Ascending aorta (tissue), 2 donors: ENCODE data around the gene AGBL1. TPM values are rescaled to one million over a fixed set of nuclear protein-coding genes. Genes with fewer than 3 reads are reported as not detected.
"Not testable (repeated sequence)": the region's sequence is repeated elsewhere in the genome, so short reads cannot be mapped to it uniquely, and the experiment has no call there.

Experiments
- DNase-seq, 2 donors: peaks; one replicate each; pipeline ENCODE4 v3.0.0-alpha.2; 2019; ENCODE audit warnings: low spot score in 2 of 2
- H3K27ac ChIP-seq, 2 donors: fragments of 200-600 bp; sonication (generic); one replicate each; pipeline ENCODE4 v1.5.1; 2016 to 2017; ENCODE audit warnings: mild to moderate bottlenecking in 1 of 2
- H3K27me3 ChIP-seq: fragments of 200-600 bp; sonication (generic); one replicate; pipeline ENCODE4 v1.5.1; 2017
- H3K36me3 ChIP-seq, 2 donors: fragments of 200-600 bp; sonication (generic); one replicate each; pipeline ENCODE4 v1.5.1; 2016
- H3K4me1 ChIP-seq, 2 donors: fragments of 200-600 bp; sonication (generic); one replicate each; pipeline ENCODE4 v1.5.1; 2016 to 2017; ENCODE audit warnings: mild to moderate bottlenecking in 1 of 2
- H3K4me3 ChIP-seq, 2 donors: fragments of 200-600 bp; sonication (generic); one replicate each; pipeline ENCODE4 v1.5.1; 2016 to 2017; ENCODE audit warnings: mild to moderate bottlenecking in 1 of 2
- H3K9me3 ChIP-seq, 2 donors: fragments of 200-600 bp; sonication (generic); one replicate each; pipeline ENCODE4 v1.5.1; 2016
- CTCF ChIP-seq, 3 experiments: fragments of 200-600 bp in 2 of 3; fragments of 450-650 bp in 1 of 3; sonication (generic) in 2 of 3; IDR thresholded peaks; one replicate each; pipeline ENCODE4 v1.5.1; 2016 to 2019; ENCODE audit warnings: antibody characterized with exemption in 3 of 3, mild to moderate bottlenecking in 1 of 3, moderate library complexity in 1 of 3
- intact Hi-C: fragments of 100-400 bp; cut with DNase I; formaldehyde crosslinking; loops from one replicate; pipeline ENCODE4 v1.15.1; 2023
- total RNA-seq: library from RNA; depleted of rRNA; stranded (reverse); fragments of >200 nt; gene quantifications from one replicate; pipeline ENCODE4 v1.1.0, GENCODE V29; 2016

AGBL1 gene
- total RNA-seq, 1 donor from 2014 or later = not detected

- Histone ChIP-seq H3K27ac (no peak overlapping the region), H3K27me3 (no peaks in the 10 kb centered on the region), H3K9me3 (no peaks in the 10 kb centered on the region), H3K4me1 (no peaks in the 10 kb centered on the region), H3K4me3 (no peak overlapping the region), H3K36me3 (no peaks in the 10 kb centered on the region)
- intact Hi-C loops = no loop called here
- no peak for DNase-seq
- TF ChIP-seq CTCF (IDR thresholded peaks at IDR 0.05) = no peak
Measured at GRCh38 chr15:86439614-86440013, 359.9 kb downstream of the AGBL1 start.

- no peaks in the 10 kb centered on the region for H3K9me3 ChIP-seq
- H3K4me1 ChIP-seq = no peaks in the 10 kb centered on the region
- no peak overlapping the region for H3K27ac ChIP-seq
- TF ChIP-seq CTCF (IDR thresholded peaks at IDR 0.05) = no peak
- intact Hi-C loops = no loop called here
- no peaks in the 10 kb centered on the region for H3K27me3 ChIP-seq
- no peak overlapping the region for H3K4me3 ChIP-seq
- no peak for DNase-seq
- no peaks in the 10 kb centered on the region for H3K36me3 ChIP-seq
Measured at GRCh38 chr15:86444527-86444926, 364.9 kb downstream of the AGBL1 start.

GRCh38 chr15:86445579-86446252, 366.0 kb downstream of the AGBL1 start:
- no peak overlapping the region for H3K27ac ChIP-seq
- H3K9me3 ChIP-seq = no peaks in the 10 kb centered on the region
- no peaks in the 10 kb centered on the region for H3K27me3 ChIP-seq
- H3K4me3 ChIP-seq = no peak overlapping the region
- no peak for DNase-seq
- no peak for TF ChIP-seq CTCF (IDR thresholded peaks at IDR 0.05)
- no peaks in the 10 kb centered on the region for H3K36me3 ChIP-seq
- H3K4me1 ChIP-seq = no peaks in the 10 kb centered on the region
- intact Hi-C loops = no loop called here

GRCh38 chr15:86446253-86446640, 366.6 kb downstream of the AGBL1 start:
- Histone ChIP-seq H3K4me1 (no peaks in the 10 kb centered on the region), H3K4me3 (no peak overlapping the region), H3K9me3 (no peaks in the 10 kb centered on the region), H3K27me3 (no peaks in the 10 kb centered on the region), H3K36me3 (no peaks in the 10 kb centered on the region), H3K27ac (no peak overlapping the region)
- intact Hi-C loops = no loop called here
- DNase-seq = no peak
- no peak for TF ChIP-seq CTCF (IDR thresholded peaks at IDR 0.05)

GRCh38 chr15:86465470-86466039, 385.9 kb downstream of the AGBL1 start:
- H3K27me3 ChIP-seq, intact Hi-C loops: not testable (repeated sequence)

GRCh38 chr15:86481720-86482119, 402.0 kb downstream of the AGBL1 start:
- H3K36me3 ChIP-seq = no peaks in the 10 kb centered on the region
- TF ChIP-seq CTCF (IDR thresholded peaks at IDR 0.05) = no peak
- no peaks in the 10 kb centered on the region for H3K9me3 ChIP-seq
- H3K27ac ChIP-seq = no peak overlapping the region
- intact Hi-C loops = no loop called here
- H3K4me1 ChIP-seq = no peaks in the 10 kb centered on the region
- H3K4me3 ChIP-seq = no peak overlapping the region
- no peaks in the 10 kb centered on the region for H3K27me3 ChIP-seq
- DNase-seq = no peak

More at GRCh38 chr15:86465470-86466039, 385.9 kb downstream of the AGBL1 start:
- H3K4me3 ChIP-seq, H3K9me3 ChIP-seq, H3K4me1 ChIP-seq, H3K36me3 ChIP-seq, DNase-seq, H3K27ac ChIP-seq: not testable (repeated sequence)
